Cardiac muscle cell (in vitro differentiated cells and primary cell): ENCODE data around the gene SIGLEC1. TPM values are rescaled to one million over a fixed set of nuclear protein-coding genes. Genes with fewer than 3 reads are reported as not detected.

Experiments
- DNase-seq, 2 donors: peaks; one replicate each; pipeline versions ENCODE4 v3.0.0 to v3.0.0-alpha.2; 2010 to 2017; ENCODE audit warnings: low read depth in 1 of 2, low spot score in 1 of 2
- H3K27ac ChIP-seq: fragments of 200-600 bp; sonication (generic); 2 replicates; pipeline ENCODE4 v1.5.1; 2016
- H3K27me3 ChIP-seq: fragments of 200-600 bp; sonication (generic); 2 replicates; pipeline ENCODE4 v1.6.0; 2016; ENCODE audit warnings: control low read depth
- H3K36me3 ChIP-seq: fragments of 200-600 bp; sonication (generic); 2 replicates; pipeline ENCODE4 v1.5.1; 2016; ENCODE audit warnings: control low read depth
- H3K4me1 ChIP-seq: fragments of 200-600 bp; sonication (generic); 2 replicates; pipeline ENCODE4 v1.8.1; 2017; ENCODE audit warnings: low read depth, mild to moderate bottlenecking, mixed run types
- H3K4me3 ChIP-seq: fragments of 200-600 bp; sonication (generic); 2 replicates; pipeline ENCODE4 v1.5.1; 2016; ENCODE audit warnings: mild to moderate bottlenecking
- H3K9me3 ChIP-seq: fragments of 200-600 bp; sonication (generic); 2 replicates; pipeline ENCODE4 v1.5.1; 2017; ENCODE audit warnings: low read depth, mild to moderate bottlenecking, control low read depth
- polyA plus RNA-seq: library from polyadenylated mRNA; unstranded; fragments of >200 nt; fragmentation: Nextera tagmentation; extraction: Ambion mirVana; gene quantifications from 2 replicates; pipeline ENCODE4 v1.2.1, GENCODE V29; 2016
- total RNA-seq: library from RNA; depleted of rRNA; stranded (reverse); fragments of >200 nt; gene quantifications from 2 replicates; pipeline ENCODE4 v1.2.3, GENCODE V29; 2016
- TF ChIP-seq, protein P1 (sequence below): IDR thresholded peaks from 2 replicates; pipeline ENCODE4 v1.5.1; 2012; ENCODE audit warnings: low read depth, mild to moderate bottlenecking, low read length

SIGLEC1 gene
- total and polyA plus RNA-seq, 2 experiments from 2014 or later, result not detected

DNA sequence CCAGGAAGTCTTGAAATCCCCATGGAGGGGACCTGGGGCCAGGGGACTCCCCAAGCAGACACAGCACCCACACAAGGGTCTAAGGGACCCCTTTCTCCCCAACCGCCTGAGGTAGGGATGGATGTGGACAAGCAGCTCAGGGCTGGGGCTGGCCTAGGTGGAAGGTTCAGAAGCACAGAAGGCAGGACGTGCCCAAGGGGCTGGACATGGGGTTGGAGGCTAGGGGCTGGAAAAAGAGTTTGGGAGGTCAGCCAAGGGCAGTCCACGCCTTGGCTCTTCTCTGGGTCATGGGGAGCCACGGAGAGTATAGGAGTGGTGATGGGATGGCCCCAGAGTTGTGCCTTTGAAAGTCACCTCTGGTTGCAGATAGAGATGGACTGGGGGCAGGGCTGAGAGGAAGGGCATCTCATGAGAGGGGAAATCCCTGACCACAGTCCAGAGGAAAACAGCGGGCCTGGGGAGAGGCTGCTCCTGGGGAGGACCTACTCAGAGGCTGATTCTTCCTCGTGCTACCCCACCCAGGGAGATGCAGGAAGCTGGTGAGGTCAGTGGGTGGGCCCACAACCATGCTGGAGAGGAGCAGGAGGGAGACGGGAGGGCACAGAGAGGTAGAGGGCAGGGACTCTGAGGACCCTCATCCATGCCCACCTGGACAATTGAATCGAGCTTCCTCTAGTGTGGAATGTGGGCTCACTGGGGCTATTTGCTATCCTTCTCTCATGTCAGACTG is 17.6 kb upstream of the SIGLEC1 start:
- Histone ChIP-seq H3K4me1 (no peaks in the 10 kb centered on the region), H3K27ac (no peak overlapping the region), H3K4me3 (no peak overlapping the region), H3K36me3 (no peaks in the 10 kb centered on the region), H3K27me3 (peaks cover 32% of the 10 kb centered on the region), H3K9me3 (no peaks in the 10 kb centered on the region)
- no peak for DNase-seq
- TF ChIP-seq, protein P1, sequence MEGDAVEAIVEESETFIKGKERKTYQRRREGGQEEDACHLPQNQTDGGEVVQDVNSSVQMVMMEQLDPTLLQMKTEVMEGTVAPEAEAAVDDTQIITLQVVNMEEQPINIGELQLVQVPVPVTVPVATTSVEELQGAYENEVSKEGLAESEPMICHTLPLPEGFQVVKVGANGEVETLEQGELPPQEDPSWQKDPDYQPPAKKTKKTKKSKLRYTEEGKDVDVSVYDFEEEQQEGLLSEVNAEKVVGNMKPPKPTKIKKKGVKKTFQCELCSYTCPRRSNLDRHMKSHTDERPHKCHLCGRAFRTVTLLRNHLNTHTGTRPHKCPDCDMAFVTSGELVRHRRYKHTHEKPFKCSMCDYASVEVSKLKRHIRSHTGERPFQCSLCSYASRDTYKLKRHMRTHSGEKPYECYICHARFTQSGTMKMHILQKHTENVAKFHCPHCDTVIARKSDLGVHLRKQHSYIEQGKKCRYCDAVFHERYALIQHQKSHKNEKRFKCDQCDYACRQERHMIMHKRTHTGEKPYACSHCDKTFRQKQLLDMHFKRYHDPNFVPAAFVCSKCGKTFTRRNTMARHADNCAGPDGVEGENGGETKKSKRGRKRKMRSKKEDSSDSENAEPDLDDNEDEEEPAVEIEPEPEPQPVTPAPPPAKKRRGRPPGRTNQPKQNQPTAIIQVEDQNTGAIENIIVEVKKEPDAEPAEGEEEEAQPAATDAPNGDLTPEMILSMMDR, result no peak

DNA sequence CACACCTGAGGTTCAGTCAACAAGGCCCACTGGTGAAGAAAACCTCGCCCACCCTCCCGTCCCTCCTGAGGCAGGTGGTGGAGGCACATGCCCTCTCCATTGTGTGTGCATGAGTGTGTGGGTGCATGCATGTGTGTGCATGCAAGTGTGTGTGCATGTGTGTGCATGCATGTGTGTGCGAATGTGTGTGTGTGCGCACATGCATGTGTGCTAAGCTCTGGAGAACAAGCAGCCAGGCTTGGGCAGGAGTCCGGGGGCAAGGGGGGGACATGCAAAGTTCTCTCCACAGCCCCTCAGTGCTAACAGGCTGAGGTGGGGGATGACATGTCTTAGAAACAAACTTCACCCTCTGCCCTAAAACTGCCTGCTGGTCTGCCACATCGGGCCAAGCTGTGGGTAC is 17.0 kb upstream of the SIGLEC1 start:
- H3K4me1 ChIP-seq, result no peaks in the 10 kb centered on the region
- no peak for DNase-seq
- no peaks in the 10 kb centered on the region for H3K36me3 ChIP-seq
- no peak overlapping the region for H3K27ac ChIP-seq
- H3K9me3 ChIP-seq, result no peaks in the 10 kb centered on the region
- no peak overlapping the region for H3K4me3 ChIP-seq
- peaks cover 32% of the 10 kb centered on the region for H3K27me3 ChIP-seq
- TF ChIP-seq, protein P1, result no peak

DNA sequence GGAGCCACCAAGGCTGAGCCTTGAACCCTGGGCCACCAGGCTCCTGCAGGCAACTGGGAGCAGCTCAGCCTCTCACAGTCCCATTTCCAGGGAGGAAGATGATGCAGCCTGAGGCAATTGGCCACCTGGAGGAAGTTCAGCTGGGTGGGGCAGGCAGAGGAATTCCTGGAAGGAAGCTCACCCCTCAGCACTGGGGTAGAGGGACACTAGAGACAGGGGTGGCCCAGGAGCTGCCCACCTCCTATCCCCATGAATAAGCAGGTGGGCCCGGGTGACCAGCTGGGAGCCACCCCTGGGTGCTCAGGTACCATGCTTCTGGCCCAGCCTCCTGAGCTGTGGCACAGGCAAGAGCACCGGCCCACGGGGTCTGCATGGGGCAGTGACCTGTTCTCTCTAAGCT is 16.5 kb upstream of the SIGLEC1 start:
- Histone ChIP-seq H3K4me1 (no peaks in the 10 kb centered on the region), H3K9me3 (no peaks in the 10 kb centered on the region), H3K27me3 (peaks cover 32% of the 10 kb centered on the region), H3K27ac (no peak overlapping the region), H3K4me3 (no peak overlapping the region), H3K36me3 (no peaks in the 10 kb centered on the region)
- TF ChIP-seq, protein P1, result no peak
- no peak for DNase-seq

DNA sequence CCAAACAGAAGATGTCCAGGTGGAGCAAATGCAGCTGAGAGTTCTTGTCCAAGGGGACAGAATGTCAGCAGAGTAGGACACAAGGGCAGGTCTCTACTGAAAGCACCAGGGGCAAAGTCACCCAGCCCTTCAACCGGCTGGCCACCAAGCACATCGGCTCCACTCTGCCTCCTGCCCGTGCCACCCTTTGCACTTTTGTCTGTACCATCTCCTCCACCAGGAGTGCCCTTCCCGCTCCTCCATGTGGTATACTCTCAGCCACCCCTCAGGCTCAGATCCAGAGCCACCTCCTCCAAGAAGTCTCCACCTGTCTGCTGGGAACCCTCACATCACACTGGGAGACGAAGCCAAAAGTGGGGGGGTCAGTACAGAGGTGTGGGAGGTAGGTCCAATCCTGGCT is 16.0 kb upstream of the SIGLEC1 start:
- TF ChIP-seq, protein P1, result no peak
- no peaks in the 10 kb centered on the region for H3K9me3 ChIP-seq
- no peak overlapping the region for H3K4me3 ChIP-seq
- no peaks in the 10 kb centered on the region for H3K36me3 ChIP-seq
- no peaks in the 10 kb centered on the region for H3K4me1 ChIP-seq
- peaks cover 32% of the 10 kb centered on the region for H3K27me3 ChIP-seq
- no peak for DNase-seq
- no peak overlapping the region for H3K27ac ChIP-seq

DNA sequence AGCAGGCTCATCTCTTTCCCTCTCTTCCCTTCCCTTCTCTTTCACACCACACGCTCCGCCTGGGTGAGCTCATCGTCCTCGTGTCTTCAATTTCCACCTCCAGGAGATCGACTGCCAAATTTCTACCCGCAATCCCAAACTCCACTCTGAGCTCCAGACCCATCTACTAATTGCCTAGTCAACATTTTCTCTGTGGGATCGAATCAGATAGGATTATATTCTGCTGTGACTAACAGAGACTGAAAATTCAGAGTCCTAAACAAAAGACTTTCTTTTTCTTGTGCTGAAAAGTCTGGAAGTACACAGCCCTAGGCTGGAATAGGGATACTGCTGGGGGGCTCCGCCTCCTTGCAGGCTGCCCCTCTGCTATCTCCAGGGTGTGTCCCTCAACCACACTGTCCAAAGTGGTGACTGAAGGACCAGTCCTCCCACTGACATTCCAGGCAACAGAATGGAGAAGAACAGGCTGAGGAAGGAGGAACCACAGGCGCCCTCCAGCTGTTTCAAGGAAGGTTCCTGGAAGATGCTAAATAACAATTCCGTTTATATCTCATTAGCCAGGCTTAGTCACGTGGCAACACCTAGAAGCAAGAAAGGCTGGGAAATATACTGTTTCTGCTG is 15.1 kb upstream of the SIGLEC1 start:
- DNase-seq, result peak in 1 of 2 donors; percentile 65
- peaks cover 25% of the 10 kb centered on the region for H3K27me3 ChIP-seq
- no peaks in the 10 kb centered on the region for H3K36me3 ChIP-seq
- TF ChIP-seq, protein P1, result no peak
- H3K27ac ChIP-seq, result no peak overlapping the region
- no peaks in the 10 kb centered on the region for H3K9me3 ChIP-seq
- H3K4me1 ChIP-seq, result no peaks in the 10 kb centered on the region
- H3K4me3 ChIP-seq, result no peak overlapping the region
